ENCODE data around the gene PNISR.

The PNISR gene

DNA sequence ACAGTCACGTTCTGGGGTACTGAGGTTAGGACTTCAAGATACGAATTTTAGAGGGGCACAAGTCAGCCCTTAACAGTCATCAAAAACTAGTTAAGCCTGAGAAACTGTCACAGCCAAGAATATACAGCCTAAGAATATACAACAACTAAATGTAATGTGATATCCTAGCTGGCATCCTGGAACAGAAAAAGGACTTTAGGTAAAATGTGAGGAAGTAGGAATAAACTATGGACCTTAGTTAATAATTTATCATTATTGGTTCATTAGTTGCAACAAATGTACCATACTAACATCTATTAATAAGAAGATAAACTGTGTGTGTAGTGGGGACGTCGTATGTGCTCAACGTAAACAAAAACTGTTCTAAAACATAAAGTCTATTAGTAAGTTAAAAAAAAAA, 1.1 kb downstream of the PNISR start:
- H3K79me2 ChIP-seq (ENCODE audit: control insufficient read depth, low read length), result peaks cover 87% of the 10 kb centered on the region
- no peaks in the 10 kb centered on the region for H3K9me3 ChIP-seq (ENCODE audit: control insufficient read depth, insufficient read depth, low read length)
- peaks cover 34% of the 10 kb centered on the region for H4K20me1 ChIP-seq (ENCODE audit: control insufficient read depth, insufficient read depth, low read depth, low read length)
- no peaks in the 10 kb centered on the region for H3K27me3 ChIP-seq (ENCODE audit: control insufficient read depth, low read length)
- H3K27ac ChIP-seq (ENCODE audit: low read depth, low read length), result no peak overlapping the region
- H3K9me2 ChIP-seq (replicated peaks; ENCODE audit: control insufficient read depth, low read length), result no peaks in the 10 kb centered on the region
- no peak for TF ChIP-seq EZH2phosphoT487 (IDR thresholded peaks at IDR 0.05; ENCODE audit: borderline replicate concordance, low read length)
- TF ChIP-seq CTCF (IDR thresholded peaks at IDR 0.05; ENCODE audit: low read depth, low read length, poor library complexity, severe bottlenecking), result no peak
- H3K4me3 ChIP-seq (ENCODE audit: low read length), result peak overlapping the region; percentile 96
- peaks cover 52% of the 10 kb centered on the region for H3K36me3 ChIP-seq (ENCODE audit: control insufficient read depth, low read length)
- no peaks in the 10 kb centered on the region; the same call in 1 of the 2 replicates for H3F3A ChIP-seq (ENCODE audit: control insufficient read depth, insufficient read depth)
- peaks cover 59% of the 10 kb centered on the region for H3K4me1 ChIP-seq (ENCODE audit: control insufficient read depth, low read length)
- peak overlapping the region; percentile 91 for H3K4me2 ChIP-seq (ENCODE audit: low read length)

- Histone ChIP-seq H3K4me3 (ENCODE audit: low read length) (no peak overlapping the region; the same call in 1 of the 2 replicates), H3K36me3 (ENCODE audit: control insufficient read depth, low read length) (peaks cover 50% of the 10 kb centered on the region), H3F3A (ENCODE audit: control insufficient read depth, insufficient read depth) (no peaks in the 10 kb centered on the region; the same call in none of the 2 replicates), H4K20me1 (ENCODE audit: control insufficient read depth, insufficient read depth, low read depth, low read length) (peaks cover 35% of the 10 kb centered on the region), H3K79me2 (ENCODE audit: control insufficient read depth, low read length) (peaks cover 96% of the 10 kb centered on the region), H3K9me3 (ENCODE audit: control insufficient read depth, insufficient read depth, low read length) (no peaks in the 10 kb centered on the region), H3K27me3 (ENCODE audit: control insufficient read depth, low read length) (no peaks in the 10 kb centered on the region), H3K4me1 (ENCODE audit: control insufficient read depth, low read length) (peaks cover 66% of the 10 kb centered on the region), H3K9me2 (replicated peaks; ENCODE audit: control insufficient read depth, low read length) (no peaks in the 10 kb centered on the region), H3K27ac (ENCODE audit: low read depth, low read length) (no peak overlapping the region), H3K4me2 (ENCODE audit: low read length) (peak overlapping the region; percentile 91)
- TF ChIP-seq CTCF (IDR thresholded peaks at IDR 0.05; ENCODE audit: low read depth, low read length, poor library complexity, severe bottlenecking) (no peak), EZH2phosphoT487 (IDR thresholded peaks at IDR 0.05; ENCODE audit: borderline replicate concordance, low read length) (no peak)
Observed at GRCh38 chr6:99422912-99423311, 2.2 kb downstream of the PNISR start.

GRCh38 chr6:99416892-99417767, 8.0 kb downstream of the PNISR start:
- Histone ChIP-seq H3K9me3 (ENCODE audit: control insufficient read depth, insufficient read depth, low read length) (no peaks in the 10 kb centered on the region), H3K79me2 (ENCODE audit: control insufficient read depth, low read length) (peaks cover 99% of the 10 kb centered on the region), H3K27me3 (ENCODE audit: control insufficient read depth, low read length) (no peaks in the 10 kb centered on the region), H3K4me3 (ENCODE audit: low read length) (no peak overlapping the region), H3F3A (ENCODE audit: control insufficient read depth, insufficient read depth) (no peaks in the 10 kb centered on the region; the same call in none of the 2 replicates), H3K27ac (ENCODE audit: low read depth, low read length) (no peak overlapping the region), H3K4me2 (ENCODE audit: low read length) (no peak overlapping the region), H3K36me3 (ENCODE audit: control insufficient read depth, low read length) (peaks cover 56% of the 10 kb centered on the region), H3K4me1 (ENCODE audit: control insufficient read depth, low read length) (peaks cover 34% of the 10 kb centered on the region), H3K9me2 (replicated peaks; ENCODE audit: control insufficient read depth, low read length) (no peaks in the 10 kb centered on the region), H4K20me1 (ENCODE audit: control insufficient read depth, insufficient read depth, low read depth, low read length) (peaks cover 11% of the 10 kb centered on the region)
- TF ChIP-seq CTCF (IDR thresholded peaks at IDR 0.05; ENCODE audit: low read depth, low read length, poor library complexity, severe bottlenecking) (no peak), EZH2phosphoT487 (IDR thresholded peaks at IDR 0.05; ENCODE audit: borderline replicate concordance, low read length) (no peak)
